MM.1S (cell line): Measurements from ENCODE around the gene RPL18.

ENCODE experiments used
- DNase-seq: peaks from one replicate; pipeline ENCODE4 v3.0.0-alpha.2; 2015
- H2AFZ ChIP-seq: fragments of 300-600 bp; sonication (generic); 2 replicates; pipeline ENCODE4 v1.6.0; 2016; ENCODE audit warnings: antibody characterized with exemption, low read length
- H3F3A ChIP-seq: fragments of 300-600 bp; sonication (generic); 2 replicates; pipeline ENCODE4 v1.6.1; 2016; ENCODE audit warnings: mild to moderate bottlenecking, antibody characterized with exemption, low read length, moderate library complexity, mixed read lengths; ENCODE audit not compliant: insufficient read depth
- H3K27ac ChIP-seq: fragments of 300-600 bp; sonication (generic); 2 replicates; pipeline ENCODE4 v1.5.1; 2016; ENCODE audit warnings: mild to moderate bottlenecking, low read length
- H3K27me3 ChIP-seq: fragments of 300-600 bp; sonication (generic); replicated peaks from 2 replicates; pipeline ENCODE4 v1.6.0; 2016; ENCODE audit warnings: low read length; ENCODE audit not compliant: insufficient read depth
- H3K36me3 ChIP-seq: fragments of 300-600 bp; sonication (generic); replicated peaks from 2 replicates; pipeline ENCODE4 v1.6.1; 2016; ENCODE audit warnings: mild to moderate bottlenecking, low read length, mixed read lengths; ENCODE audit not compliant: insufficient read depth
- H3K4me1 ChIP-seq: fragments of 300-600 bp; sonication (generic); 2 replicates; pipeline ENCODE4 v1.6.1; 2016; ENCODE audit warnings: low read length, mixed read lengths
- H3K4me2 ChIP-seq: fragments of 300-600 bp; sonication (generic); 2 replicates; pipeline ENCODE4 v1.6.0; 2016; ENCODE audit warnings: low read depth, low read length
- H3K4me3 ChIP-seq: fragments of 300-600 bp; sonication (generic); 2 replicates; pipeline ENCODE4 v1.5.1; 2016; ENCODE audit warnings: low read length, mixed read lengths
- H3K79me2 ChIP-seq: fragments of 300-600 bp; sonication (generic); 2 replicates; pipeline ENCODE4 v1.6.1; 2016; ENCODE audit warnings: mixed run types, low read length, mixed read lengths
- H3K9ac ChIP-seq: fragments of 300-600 bp; sonication (generic); 2 replicates; pipeline ENCODE4 v1.6.1; 2016; ENCODE audit warnings: low read length, mixed read lengths
- H3K9me2 ChIP-seq: fragments of 300-600 bp; sonication (generic); replicated peaks from 2 replicates; pipeline ENCODE4 v1.6.1; 2016; ENCODE audit warnings: mild to moderate bottlenecking, low read length, mixed read lengths; ENCODE audit not compliant: insufficient read depth
- H3K9me3 ChIP-seq: fragments of 300-600 bp; sonication (generic); replicated peaks from 2 replicates; pipeline ENCODE4 v1.6.1; 2016; ENCODE audit warnings: mild to moderate bottlenecking, low read length, mixed read lengths; ENCODE audit not compliant: insufficient read depth
- H4K20me1 ChIP-seq: fragments of 300-600 bp; sonication (generic); 2 replicates; pipeline ENCODE4 v1.6.1; 2016; ENCODE audit warnings: mild to moderate bottlenecking, low read length, moderate library complexity, mixed read lengths; ENCODE audit not compliant: insufficient read depth
- CTCF ChIP-seq: fragments of 300-600 bp; sonication (generic); IDR thresholded peaks from 2 replicates; pipeline ENCODE4 v1.5.1; 2016; ENCODE audit warnings: antibody characterized with exemption, low read length, mixed read lengths
- EZH2 ChIP-seq: fragments of 300-600 bp; sonication (generic); optimal IDR thresholded peaks from 2 replicates; pipeline ENCODE3; 2017; ENCODE audit warnings: low read depth, mild to moderate bottlenecking, antibody characterized with exemption, low read length, mixed read lengths
- EZH2phosphoT487 ChIP-seq: fragments of 300-600 bp; sonication (generic); IDR thresholded peaks from 2 replicates; pipeline ENCODE4 v1.6.1; 2018; ENCODE audit warnings: antibody characterized with exemption, low read length

The RPL18 gene

DNA sequence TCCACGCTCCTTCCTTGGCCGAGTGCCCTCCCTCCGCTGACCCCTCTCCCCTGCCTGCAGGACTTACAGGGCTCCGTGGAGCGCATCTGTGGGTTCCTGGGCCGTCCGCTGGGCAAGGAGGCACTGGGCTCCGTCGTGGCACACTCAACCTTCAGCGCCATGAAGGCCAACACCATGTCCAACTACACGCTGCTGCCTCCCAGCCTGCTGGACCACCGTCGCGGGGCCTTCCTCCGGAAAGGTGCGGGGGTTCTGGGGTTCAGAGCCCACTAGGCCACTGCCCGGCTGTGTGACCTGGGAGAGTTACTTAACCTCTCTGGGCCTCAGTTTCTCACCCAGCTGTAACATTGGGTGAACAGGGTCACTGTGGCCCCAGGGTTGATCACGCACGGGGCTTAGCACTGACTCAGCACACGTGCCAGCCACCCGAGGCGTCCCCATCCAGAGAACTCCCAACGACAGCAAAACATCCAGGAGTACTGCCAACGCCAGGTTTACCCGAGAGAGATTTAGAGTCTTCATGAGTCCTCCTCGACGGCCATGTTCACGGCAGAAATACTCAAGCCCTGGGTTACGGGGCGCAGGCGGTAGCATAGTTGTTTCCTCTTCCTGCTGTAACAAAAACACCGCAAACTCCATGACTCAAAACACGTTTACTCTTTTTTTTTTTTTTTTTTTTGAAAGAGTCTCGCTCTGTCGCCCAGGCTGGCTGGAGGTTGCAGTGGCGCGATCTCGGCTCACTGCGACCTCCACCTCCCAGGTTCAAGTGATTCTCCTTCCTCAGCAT, 22.1 kb downstream of the RPL18 start:
- Histone ChIP-seq H3K9ac (no peak overlapping the region), H3K27me3 (peaks cover 83% of the 10 kb centered on the region), H3K4me2 (no peak overlapping the region), H2AFZ (no peak overlapping the region), H3K4me3 (no peak overlapping the region), H3K9me3 (no peaks in the 10 kb centered on the region), H3K27ac (no peak overlapping the region), H3F3A (no peaks in the 10 kb centered on the region), H4K20me1 (no peaks in the 10 kb centered on the region), H3K4me1 (no peaks in the 10 kb centered on the region), H3K9me2 (no peaks in the 10 kb centered on the region), H3K79me2 (no peaks in the 10 kb centered on the region), H3K36me3 (no peaks in the 10 kb centered on the region)
- TF ChIP-seq EZH2 (no peak), EZH2phosphoT487 (no peak), CTCF (no peak)
- DNase-seq, result no peak

- H3K27ac ChIP-seq, result no peak overlapping the region
- no peaks in the 10 kb centered on the region for H3K9me3 ChIP-seq
- H3K36me3 ChIP-seq, result no peaks in the 10 kb centered on the region
- no peak for DNase-seq
- no peak for TF ChIP-seq EZH2phosphoT487
- TF ChIP-seq EZH2, result no peak
- H3K4me1 ChIP-seq, result no peaks in the 10 kb centered on the region
- H3K27me3 ChIP-seq, result peaks cover 84% of the 10 kb centered on the region
- H3K9me2 ChIP-seq, result no peaks in the 10 kb centered on the region
- H4K20me1 ChIP-seq, result no peaks in the 10 kb centered on the region
- H3K9ac ChIP-seq, result no peak overlapping the region
- no peaks in the 10 kb centered on the region for H3K79me2 ChIP-seq
- H3K4me2 ChIP-seq, result no peak overlapping the region
- H3K4me3 ChIP-seq, result no peak overlapping the region
- no peaks in the 10 kb centered on the region for H3F3A ChIP-seq
- no peak overlapping the region for H2AFZ ChIP-seq
Measured at GRCh38 chr19:48596237-48596636, 22.7 kb downstream of the RPL18 start.

DNA sequence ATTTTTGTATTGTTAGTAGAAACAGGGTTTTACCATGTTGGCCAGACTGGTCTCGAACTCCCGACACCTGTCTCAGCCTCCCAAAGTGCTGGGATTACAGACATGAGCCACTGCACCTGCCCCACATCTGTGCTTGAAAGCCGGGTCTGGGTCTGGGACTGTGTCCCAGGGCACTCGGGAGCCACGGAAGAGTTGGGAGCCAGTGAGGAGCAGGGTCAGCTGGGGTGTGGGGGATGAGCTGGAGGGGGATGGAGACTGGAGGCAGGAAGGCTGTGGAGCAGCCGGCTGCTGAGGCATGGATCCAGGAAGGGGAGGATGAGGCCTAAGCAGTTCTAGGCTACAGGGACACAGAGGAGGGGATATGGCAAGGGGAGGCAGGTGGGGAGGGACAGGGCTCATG, 23.1 kb downstream of the RPL18 start:
- Histone ChIP-seq H3K27ac (no peak overlapping the region), H3K9ac (no peak overlapping the region), H3K9me3 (no peaks in the 10 kb centered on the region), H3K9me2 (no peaks in the 10 kb centered on the region), H3K36me3 (no peaks in the 10 kb centered on the region), H2AFZ (no peak overlapping the region), H3K4me2 (no peak overlapping the region), H3F3A (no peaks in the 10 kb centered on the region), H4K20me1 (no peaks in the 10 kb centered on the region), H3K27me3 (peaks cover 84% of the 10 kb centered on the region), H3K79me2 (no peaks in the 10 kb centered on the region), H3K4me1 (no peaks in the 10 kb centered on the region), H3K4me3 (no peak overlapping the region)
- TF ChIP-seq EZH2 (no peak), EZH2phosphoT487 (no peak), CTCF (no peak)
- DNase-seq, result no peak

DNA sequence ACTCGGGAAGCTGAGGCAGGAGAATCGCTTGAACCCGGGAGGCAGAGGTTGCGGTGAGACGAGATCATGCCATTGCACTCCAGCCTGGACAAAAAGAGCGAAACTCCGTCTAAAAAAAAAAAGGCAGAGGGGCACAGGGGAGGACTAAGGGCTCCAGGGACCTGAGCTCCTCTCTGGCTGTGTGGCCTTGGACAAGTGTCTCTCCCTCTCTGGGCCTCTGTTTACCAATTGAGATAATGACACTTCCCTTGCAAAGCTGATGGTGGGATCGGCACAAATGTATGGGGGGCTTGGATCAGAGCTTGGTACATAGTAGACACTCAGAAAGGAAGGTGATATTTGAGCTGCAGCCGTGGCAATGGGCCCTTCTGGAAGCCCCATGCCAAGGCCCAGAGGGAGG, 23.8 kb downstream of the RPL18 start:
- TF ChIP-seq EZH2phosphoT487 (no peak), CTCF (no peak), EZH2 (no peak)
- Histone ChIP-seq H3K4me3 (no peak overlapping the region), H2AFZ (no peak overlapping the region), H3K4me1 (no peaks in the 10 kb centered on the region), H3K9me3 (no peaks in the 10 kb centered on the region), H3K79me2 (no peaks in the 10 kb centered on the region), H3K4me2 (no peak overlapping the region), H3K27ac (no peak overlapping the region), H3K27me3 (peaks cover 84% of the 10 kb centered on the region), H4K20me1 (no peaks in the 10 kb centered on the region), H3F3A (no peaks in the 10 kb centered on the region), H3K36me3 (no peaks in the 10 kb centered on the region), H3K9ac (no peak overlapping the region), H3K9me2 (no peaks in the 10 kb centered on the region)
- DNase-seq, result no peak
